ENCODE measurements around the gene TGFB2.
A peak's percentile ranks its signal among the peaks of the same experiment; 100 is the strongest.

- TF ChIP-seq RAD21 (conservative IDR thresholded peaks at IDR 0.05 in 1 of 2, IDR thresholded peaks at IDR 0.05 in 1 of 2) = peak; percentile 26 to 49; a peak in 3 of 5 replicates
- no peak for TF ChIP-seq CTCF (IDR thresholded peaks at IDR 0.05)
- TF ChIP-seq PBX3 (IDR thresholded peaks at IDR 0.05) = no peak
- TF ChIP-seq CEBPB (IDR thresholded peaks at IDR 0.05) = peak; percentile 32 to 79; a peak in 3 of 4 replicates
- no peak for TF ChIP-seq REST (IDR thresholded peaks at IDR 0.05)
- no peak for TF ChIP-seq POLR2A (IDR thresholded peaks at IDR 0.05; ENCODE audit: low read length)
- no peak for TF ChIP-seq E2F6 (IDR thresholded peaks at IDR 0.05; ENCODE audit: borderline replicate concordance, low read depth)
- TF ChIP-seq EP300 (IDR thresholded peaks at IDR 0.05) = peak; percentile 40 to 79; a peak in 3 of 5 replicates
- TF ChIP-seq RCOR1 (IDR thresholded peaks at IDR 0.05; ENCODE audit: low read depth, low read length) = no peak
- peak; percentile 62; the same call in 1 of the 2 replicates for TF ChIP-seq MAX (IDR thresholded peaks at IDR 0.05)
- peak; percentile 45; the same call in 1 of the 2 replicates for TF ChIP-seq HOXA7 (CRISPR knock-in tag; IDR thresholded peaks at IDR 0.05)
- no peak for TF ChIP-seq HDAC2 (IDR thresholded peaks at IDR 0.05)
Measured at GRCh38 chr1:218367118-218367517, 22.0 kb downstream of the TGFB2 start.
